ENCODE measurements around the gene PCDH15. TPM values are rescaled to one million over a fixed set of nuclear protein-coding genes. Genes with fewer than 3 reads are reported as not detected.

PCDH15 gene
- not detected in 2 replicates for total RNA-seq (2012; rRNA removed)
- polyA plus RNA-seq (2012; rRNA removed), result not detected in 2 replicates
- polyA plus RNA-seq (2012; cell fraction: cytosol; rRNA removed), result not detected in 2 replicates
- not detected in 2 replicates for polyA plus RNA-seq (2012; cell fraction: nucleus; rRNA removed; ENCODE audit: low replicate concordance)
- percentile 0 among the genes with signal in this experiment for Bru-seq, nascent RNA
- percentile 0 among the genes with signal in this experiment for BruChase-seq, experiment 1, labeled RNA remaining after a 6-hour chase
- percentile 0 among the genes with signal in this experiment for BruChase-seq, experiment 2, labeled RNA remaining after a 2-hour chase
- long read RNA-seq, result 0 reads

DNA sequence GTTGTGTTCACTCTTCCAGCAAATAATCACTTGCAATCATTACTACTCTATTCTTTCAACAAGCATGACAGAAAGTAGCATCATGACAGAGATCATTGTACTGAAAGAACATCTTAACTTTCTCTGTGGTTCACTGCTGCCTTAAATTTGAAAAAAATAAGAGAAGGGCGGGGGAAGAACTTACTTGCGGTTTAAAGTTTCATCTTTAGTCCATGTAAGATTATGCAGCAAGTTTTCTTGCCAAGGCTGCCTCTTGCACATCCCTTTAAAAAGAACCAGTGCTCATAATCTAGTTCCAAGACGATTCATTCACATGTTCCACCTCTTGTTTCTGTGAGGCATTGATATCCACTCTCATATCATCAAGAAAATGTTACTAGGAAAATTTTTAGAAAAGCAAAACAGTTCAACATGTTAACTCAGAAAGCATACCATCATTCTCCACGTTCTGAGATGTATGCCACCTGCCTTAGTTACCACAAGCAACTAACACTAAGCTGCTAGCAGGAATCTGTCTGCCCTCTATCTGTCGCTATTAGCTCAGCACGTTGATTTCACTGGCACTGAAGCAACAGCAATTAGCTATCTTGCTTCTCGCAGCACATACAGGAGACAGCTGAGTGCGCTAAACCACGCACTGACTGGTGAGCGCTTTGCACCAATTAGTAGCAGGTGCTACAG is at the start of gene PCDH15:
PCDH15 (minus strand) TSS at position 491 of the 681 bp plus-strand sequence. CDS start 136,969 bp downstream, outside the sequence.
- H3K4me2 ChIP-seq (ENCODE audit: low read depth, low read length), result no peak within 1 kb of the TSS
- DNase-seq, result no peak

More for the DNA sequence above, at the start of gene PCDH15:
- Histone ChIP-seq H3K27me3 (ENCODE audit: control insufficient read depth, insufficient read depth, low read length) (no peaks in the 10 kb centered on the region), H3K4me3 (ENCODE audit: insufficient read depth, low read depth, low read length) (no peak within 1 kb of the TSS), H2AK9ac (replicated peaks; ENCODE audit: low read depth, low read length, poor library complexity) (no peak within 1 kb of the TSS), H3K9me1 (ENCODE audit: insufficient read depth, low read length) (no peaks in the 10 kb centered on the region), H3K36me3 (ENCODE audit: control insufficient read depth, insufficient read depth, low read length) (no peaks in the 10 kb centered on the region), H4K91ac (ENCODE audit: insufficient read depth, low read depth, low read length) (no peak within 1 kb of the TSS), H3K9me3 (ENCODE audit: control insufficient read depth, insufficient read depth, low read length) (no peaks in the 10 kb centered on the region), H2AK5ac (ENCODE audit: low read depth, low read length) (no peak within 1 kb of the TSS), H3K18ac (ENCODE audit: low read depth, low read length) (no peak within 1 kb of the TSS), H3K14ac (replicated peaks; ENCODE audit: low read depth, low read length) (no peak within 1 kb of the TSS), H4K20me1 (ENCODE audit: insufficient read depth, low read length) (no peaks in the 10 kb centered on the region), H3K27ac (ENCODE audit: insufficient read depth, low read length) (no peak within 1 kb of the TSS), H3K4me1 (ENCODE audit: control insufficient read depth, insufficient read depth, low read length) (no peaks in the 10 kb centered on the region), H2BK5ac (ENCODE audit: low read depth, low read length, poor library complexity, severe bottlenecking) (no peak within 1 kb of the TSS), H3K9ac (ENCODE audit: low read depth, low read length) (no peak within 1 kb of the TSS), H2AFZ (replicated peaks; ENCODE audit: low read length, poor library complexity) (no peak within 1 kb of the TSS), H3K56ac (ENCODE audit: extremely low read depth, insufficient read depth, low read length) (no peak within 1 kb of the TSS), H3K4ac (ENCODE audit: low read depth, low read length) (no peak within 1 kb of the TSS), H2BK15ac (ENCODE audit: low read depth, low read length) (no peak within 1 kb of the TSS), H3K23ac (ENCODE audit: low read depth, low read length) (no peak within 1 kb of the TSS), H3K79me1 (ENCODE audit: low read depth in 1 of 2, low read length in 2 of 2) (no peaks in the 10 kb centered on the region), H4K5ac (ENCODE audit: low read depth, low read length) (no peak within 1 kb of the TSS), H4K8ac (ENCODE audit: low read depth in 2 of 2, low read length in 2 of 2) (no peak within 1 kb of the TSS), H2BK20ac (ENCODE audit: low read depth, low read length) (no peak within 1 kb of the TSS), H2BK120ac (ENCODE audit: low read depth, low read length) (no peak within 1 kb of the TSS)
- in situ Hi-C loops (cut with MboI; ENCODE audit: low sequenced_read_pairs), result no loop called here
- WGBS, 2 experiments (ENCODE audit: extremely low coverage in 2 of 2, insufficient read length in 1 of 2), result 4% methylated on average over 4 of the region's 10 CpGs; no CpG with 5 or more reads in 1 of the 2 experiments
- BruUV-seq (replicated peaks), result no TSS peak
- dilution Hi-C loops (cut with HindIII; ENCODE audit: low sequenced_read_pairs, unreplicated experiment), result no loop called here
- ChIA-PET CTCF (no interaction called here), POLR2A (ENCODE audit: unreplicated experiment) (no interaction called here)
- intact Hi-C loops (cut with micrococcal nuclease), result no loop called here
- no peak for TF ChIP-seq CEBPB (IDR thresholded peaks at IDR 0.05; ENCODE audit: low read depth, low read length)
- TF ChIP-seq RFX5 (IDR thresholded peaks at IDR 0.05; ENCODE audit: low read depth, low read length), result no peak
- TF ChIP-seq POLR2A (IDR thresholded peaks at IDR 0.05; ENCODE audit: low read depth, low read length), result no peak
- TF ChIP-seq, protein P1, sequence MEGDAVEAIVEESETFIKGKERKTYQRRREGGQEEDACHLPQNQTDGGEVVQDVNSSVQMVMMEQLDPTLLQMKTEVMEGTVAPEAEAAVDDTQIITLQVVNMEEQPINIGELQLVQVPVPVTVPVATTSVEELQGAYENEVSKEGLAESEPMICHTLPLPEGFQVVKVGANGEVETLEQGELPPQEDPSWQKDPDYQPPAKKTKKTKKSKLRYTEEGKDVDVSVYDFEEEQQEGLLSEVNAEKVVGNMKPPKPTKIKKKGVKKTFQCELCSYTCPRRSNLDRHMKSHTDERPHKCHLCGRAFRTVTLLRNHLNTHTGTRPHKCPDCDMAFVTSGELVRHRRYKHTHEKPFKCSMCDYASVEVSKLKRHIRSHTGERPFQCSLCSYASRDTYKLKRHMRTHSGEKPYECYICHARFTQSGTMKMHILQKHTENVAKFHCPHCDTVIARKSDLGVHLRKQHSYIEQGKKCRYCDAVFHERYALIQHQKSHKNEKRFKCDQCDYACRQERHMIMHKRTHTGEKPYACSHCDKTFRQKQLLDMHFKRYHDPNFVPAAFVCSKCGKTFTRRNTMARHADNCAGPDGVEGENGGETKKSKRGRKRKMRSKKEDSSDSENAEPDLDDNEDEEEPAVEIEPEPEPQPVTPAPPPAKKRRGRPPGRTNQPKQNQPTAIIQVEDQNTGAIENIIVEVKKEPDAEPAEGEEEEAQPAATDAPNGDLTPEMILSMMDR (conservative IDR thresholded peaks at IDR 0.05; ENCODE audit: low read depth, low read length), result no peak
- no peak for TF ChIP-seq NFE2L2 (IDR thresholded peaks at IDR 0.05; ENCODE audit: low read depth, low read length)
- no peak for ATAC-seq (ENCODE audit: low read depth)

Measured in IMR-90 (cell line).